ENCODE measurements around the gene GZMM. TPM values are rescaled to one million over a fixed set of nuclear protein-coding genes. Genes with fewer than 3 reads are reported as not detected.

The GZMM gene
- total and polyA plus RNA-seq, 2 of the 13 experiments (the other 11 are each of a cell fraction or from before 2014, with no cell fraction given), result 0.07 TPM; not detected in 1

DNA sequence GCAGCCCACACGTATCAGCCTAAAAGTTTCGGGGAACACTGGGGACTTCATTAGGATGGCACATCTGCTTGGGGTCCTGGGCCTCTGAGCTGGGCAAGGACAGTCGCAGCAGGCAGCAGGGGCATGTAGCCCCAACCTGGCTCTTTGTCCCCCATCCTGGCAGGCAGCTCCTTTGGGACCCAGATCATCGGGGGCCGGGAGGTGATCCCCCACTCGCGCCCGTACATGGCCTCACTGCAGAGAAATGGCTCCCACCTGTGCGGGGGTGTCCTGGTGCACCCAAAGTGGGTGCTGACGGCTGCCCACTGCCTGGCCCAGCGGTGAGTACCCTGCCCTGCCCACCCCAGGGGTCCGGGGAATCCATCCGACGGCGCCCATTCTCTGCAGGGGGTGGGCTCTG is 3.3 kb downstream of the GZMM start:
- in situ Hi-C loops (cut with HindIII; ENCODE audit: extremely low pct_ligation_motif_present, low pct_unique_long_range_greater_than_20kb) (no loop called here), intact Hi-C loops (cut with micrococcal nuclease; ENCODE audit: unreplicated experiment) (no loop called here)
- no peak overlapping the region for H2AFZ ChIP-seq (ENCODE audit: low read length)
- H3K27me3 ChIP-seq (ENCODE audit: control insufficient read depth in 1 of 2, insufficient read depth in 2 of 2, low read length in 2 of 2), result peaks cover 5 to 17% of the 10 kb centered on the region in 2 experiments; a peak in 3 of 5 replicates
- ATAC-seq, result no peak
- ChIA-PET CTCF (ENCODE audit: low intra/inter-chr PET ratio, low total read pairs) (no interaction called here), POLR2A (no interaction called here)
- peaks cover 16% of the 10 kb centered on the region for H3K4me1 ChIP-seq (ENCODE audit: insufficient read depth, low read length)
- no TSS peak for BruUV-seq (replicated peaks)
- no peak overlapping the region for H3K27ac ChIP-seq (ENCODE audit: extremely low read length, insufficient read depth, low read length)
- DNase-seq (ENCODE audit: low spot score), result no peak
- H3K36me3 ChIP-seq (replicated peaks in 1 of 2; ENCODE audit: control insufficient read depth in 1 of 2, insufficient read depth in 2 of 2, low read length in 2 of 2), result peaks cover 0 to 7% of the 10 kb centered on the region in 2 experiments; a peak in 1 of 5 replicates
- H3K79me2 ChIP-seq (ENCODE audit: insufficient read depth, low read length), result no peaks in the 10 kb centered on the region
- no peak overlapping the region for H3K9ac ChIP-seq (ENCODE audit: insufficient read depth, low read depth, low read length)
- no peak for FAIRE-seq
- 94% methylated on average over 3 of the region's 15 CpGs for WGBS (ENCODE audit: low lambda C conversion rate)
- H3K9me3 ChIP-seq (ENCODE audit: low read length), result no peaks in the 10 kb centered on the region
- no peak overlapping the region for H3K4me3 ChIP-seq (replicated peaks in 1 of 3; ENCODE audit: insufficient read depth in 1 of 3, low read depth in 2 of 3, low read length in 3 of 3)
- no peak overlapping the region for H3K4me2 ChIP-seq (ENCODE audit: low read depth, low read length)
- H4K20me1 ChIP-seq (ENCODE audit: insufficient read depth, low read length), result peaks cover 2% of the 10 kb centered on the region; the same call in 1 of the 2 replicates
- no peak for TF ChIP-seq YY1 (IDR thresholded peaks at IDR 0.05; ENCODE audit: insufficient read depth, insufficient replicate concordance, low read depth, low read length)
- no peak for TF ChIP-seq HMG20A (CRISPR knock-in tag; IDR thresholded peaks at IDR 0.05; ENCODE audit: borderline replicate concordance)
- no peak for TF ChIP-seq ZNF230 (CRISPR knock-in tag; IDR thresholded peaks at IDR 0.05)
- no peak for TF ChIP-seq ZBTB8A (CRISPR knock-in tag; IDR thresholded peaks at IDR 0.05; ENCODE audit: borderline replicate concordance, low read depth)
- no peak for TF ChIP-seq ZNF543 (CRISPR knock-in tag; IDR thresholded peaks at IDR 0.05)
- no peak for TF ChIP-seq GATAD2A (CRISPR knock-in tag; IDR thresholded peaks at IDR 0.05)
- no peak for TF ChIP-seq KLF12 (CRISPR knock-in tag; IDR thresholded peaks at IDR 0.05; ENCODE audit: borderline replicate concordance)
- TF ChIP-seq, protein P1, sequence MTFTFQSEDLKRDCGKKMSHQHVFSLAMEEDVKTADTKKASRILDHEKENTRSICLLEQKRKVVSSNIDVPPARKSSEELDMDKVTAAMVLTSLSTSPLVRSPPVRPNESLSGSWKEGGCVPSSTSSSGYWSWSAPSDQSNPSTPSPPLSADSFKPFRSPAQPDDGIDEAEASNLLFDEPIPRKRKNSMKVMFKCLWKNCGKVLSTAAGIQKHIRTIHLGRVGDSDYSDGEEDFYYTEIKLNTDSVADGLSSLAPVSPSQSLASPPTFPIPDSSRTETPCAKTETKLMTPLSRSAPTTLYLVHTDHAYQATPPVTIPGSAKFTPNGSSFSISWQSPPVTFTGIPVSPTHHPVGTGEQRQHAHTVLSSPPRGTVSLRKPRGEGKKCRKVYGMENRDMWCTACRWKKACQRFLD (CRISPR knock-in tag; IDR thresholded peaks at IDR 0.05; ENCODE audit: borderline replicate concordance), result no peak
- TF ChIP-seq ZNF260 (CRISPR knock-in tag; IDR thresholded peaks at IDR 0.05; ENCODE audit: borderline replicate concordance, low read depth), result no peak
- TF ChIP-seq ZNF619 (CRISPR knock-in tag; IDR thresholded peaks at IDR 0.05), result no peak
- no peak for TF ChIP-seq ZNF567 (CRISPR knock-in tag; IDR thresholded peaks at IDR 0.05; ENCODE audit: borderline replicate concordance)
- TF ChIP-seq, protein P2, sequence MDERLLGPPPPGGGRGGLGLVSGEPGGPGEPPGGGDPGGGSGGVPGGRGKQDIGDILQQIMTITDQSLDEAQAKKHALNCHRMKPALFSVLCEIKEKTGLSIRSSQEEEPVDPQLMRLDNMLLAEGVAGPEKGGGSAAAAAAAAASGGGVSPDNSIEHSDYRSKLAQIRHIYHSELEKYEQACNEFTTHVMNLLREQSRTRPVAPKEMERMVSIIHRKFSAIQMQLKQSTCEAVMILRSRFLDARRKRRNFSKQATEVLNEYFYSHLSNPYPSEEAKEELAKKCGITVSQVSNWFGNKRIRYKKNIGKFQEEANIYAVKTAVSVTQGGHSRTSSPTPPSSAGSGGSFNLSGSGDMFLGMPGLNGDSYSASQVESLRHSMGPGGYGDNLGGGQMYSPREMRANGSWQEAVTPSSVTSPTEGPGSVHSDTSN (CRISPR knock-in tag; IDR thresholded peaks at IDR 0.05), result no peak
- TF ChIP-seq, protein P3, sequence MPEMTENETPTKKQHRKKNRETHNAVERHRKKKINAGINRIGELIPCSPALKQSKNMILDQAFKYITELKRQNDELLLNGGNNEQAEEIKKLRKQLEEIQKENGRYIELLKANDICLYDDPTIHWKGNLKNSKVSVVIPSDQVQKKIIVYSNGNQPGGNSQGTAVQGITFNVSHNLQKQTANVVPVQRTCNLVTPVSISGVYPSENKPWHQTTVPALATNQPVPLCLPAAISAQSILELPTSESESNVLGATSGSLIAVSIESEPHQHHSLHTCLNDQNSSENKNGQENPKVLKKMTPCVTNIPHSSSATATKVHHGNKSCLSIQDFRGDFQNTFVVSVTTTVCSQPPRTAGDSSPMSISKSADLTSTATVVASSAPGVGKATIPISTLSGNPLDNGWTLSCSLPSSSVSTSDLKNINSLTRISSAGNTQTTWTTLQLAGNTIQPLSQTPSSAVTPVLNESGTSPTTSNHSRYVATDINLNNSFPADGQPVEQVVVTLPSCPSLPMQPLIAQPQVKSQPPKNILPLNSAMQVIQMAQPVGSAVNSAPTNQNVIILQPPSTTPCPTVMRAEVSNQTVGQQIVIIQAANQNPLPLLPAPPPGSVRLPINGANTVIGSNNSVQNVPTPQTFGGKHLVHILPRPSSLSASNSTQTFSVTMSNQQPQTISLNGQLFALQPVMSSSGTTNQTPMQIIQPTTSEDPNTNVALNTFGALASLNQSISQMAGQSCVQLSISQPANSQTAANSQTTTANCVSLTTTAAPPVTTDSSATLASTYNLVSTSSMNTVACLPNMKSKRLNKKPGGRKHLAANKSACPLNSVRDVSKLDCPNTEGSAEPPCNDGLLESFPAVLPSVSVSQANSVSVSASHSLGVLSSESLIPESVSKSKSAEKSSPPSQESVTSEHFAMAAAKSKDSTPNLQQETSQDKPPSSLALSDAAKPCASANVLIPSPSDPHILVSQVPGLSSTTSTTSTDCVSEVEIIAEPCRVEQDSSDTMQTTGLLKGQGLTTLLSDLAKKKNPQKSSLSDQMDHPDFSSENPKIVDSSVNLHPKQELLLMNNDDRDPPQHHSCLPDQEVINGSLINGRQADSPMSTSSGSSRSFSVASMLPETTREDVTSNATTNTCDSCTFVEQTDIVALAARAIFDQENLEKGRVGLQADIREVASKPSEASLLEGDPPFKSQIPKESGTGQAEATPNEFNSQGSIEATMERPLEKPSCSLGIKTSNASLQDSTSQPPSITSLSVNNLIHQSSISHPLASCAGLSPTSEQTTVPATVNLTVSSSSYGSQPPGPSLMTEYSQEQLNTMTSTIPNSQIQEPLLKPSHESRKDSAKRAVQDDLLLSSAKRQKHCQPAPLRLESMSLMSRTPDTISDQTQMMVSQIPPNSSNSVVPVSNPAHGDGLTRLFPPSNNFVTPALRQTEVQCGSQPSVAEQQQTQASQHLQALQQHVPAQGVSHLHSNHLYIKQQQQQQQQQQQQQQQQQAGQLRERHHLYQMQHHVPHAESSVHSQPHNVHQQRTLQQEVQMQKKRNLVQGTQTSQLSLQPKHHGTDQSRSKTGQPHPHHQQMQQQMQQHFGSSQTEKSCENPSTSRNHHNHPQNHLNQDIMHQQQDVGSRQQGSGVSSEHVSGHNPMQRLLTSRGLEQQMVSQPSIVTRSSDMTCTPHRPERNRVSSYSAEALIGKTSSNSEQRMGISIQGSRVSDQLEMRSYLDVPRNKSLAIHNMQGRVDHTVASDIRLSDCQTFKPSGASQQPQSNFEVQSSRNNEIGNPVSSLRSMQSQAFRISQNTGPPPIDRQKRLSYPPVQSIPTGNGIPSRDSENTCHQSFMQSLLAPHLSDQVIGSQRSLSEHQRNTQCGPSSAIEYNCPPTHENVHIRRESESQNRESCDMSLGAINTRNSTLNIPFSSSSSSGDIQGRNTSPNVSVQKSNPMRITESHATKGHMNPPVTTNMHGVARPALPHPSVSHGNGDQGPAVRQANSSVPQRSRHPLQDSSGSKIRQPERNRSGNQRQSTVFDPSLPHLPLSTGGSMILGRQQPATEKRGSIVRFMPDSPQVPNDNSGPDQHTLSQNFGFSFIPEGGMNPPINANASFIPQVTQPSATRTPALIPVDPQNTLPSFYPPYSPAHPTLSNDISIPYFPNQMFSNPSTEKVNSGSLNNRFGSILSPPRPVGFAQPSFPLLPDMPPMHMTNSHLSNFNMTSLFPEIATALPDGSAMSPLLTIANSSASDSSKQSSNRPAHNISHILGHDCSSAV (CRISPR knock-in tag; IDR thresholded peaks at IDR 0.05; ENCODE audit: borderline replicate concordance), result no peak
- TF ChIP-seq ZNF83 (CRISPR knock-in tag; IDR thresholded peaks at IDR 0.05; ENCODE audit: borderline replicate concordance), result no peak
- TF ChIP-seq POGZ (CRISPR knock-in tag; IDR thresholded peaks at IDR 0.05), result no peak

Data from HepG2 (cell line).